HG02970 (cell line): ENCODE data around the gene SPINT3.

Experiments
- ATAC-seq: cut with Tn5 transposase; IDR thresholded peaks from one replicate; pipeline ENCODE4 v1.9.1; 2021; ENCODE audit warnings: mild to moderate bottlenecking, moderate library complexity, moderate number of reproducible peaks; ENCODE audit not compliant: unreplicated experiment, low FRiP score

Gene SPINT3

DNA sequence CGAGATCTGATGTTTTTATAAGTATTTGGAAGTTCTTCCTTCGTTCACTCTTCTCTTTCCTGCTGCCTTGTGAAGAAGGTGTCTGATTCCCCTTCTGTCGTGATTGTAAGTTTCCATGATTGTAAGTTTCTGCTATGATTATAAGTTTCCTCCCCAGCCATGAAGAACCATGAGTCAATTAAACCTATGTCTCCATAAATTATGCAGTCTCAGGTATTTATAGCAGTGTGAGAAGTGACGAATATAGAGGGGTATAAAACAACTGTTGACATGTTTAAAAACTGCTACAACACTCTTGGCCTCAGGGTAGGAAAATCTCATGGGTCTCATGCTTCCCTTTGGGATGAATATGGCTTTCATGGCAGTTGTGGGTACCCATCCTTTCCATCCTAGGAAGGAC lies 51.7 kb downstream of the SPINT3 start:
- no peak for ATAC-seq

DNA sequence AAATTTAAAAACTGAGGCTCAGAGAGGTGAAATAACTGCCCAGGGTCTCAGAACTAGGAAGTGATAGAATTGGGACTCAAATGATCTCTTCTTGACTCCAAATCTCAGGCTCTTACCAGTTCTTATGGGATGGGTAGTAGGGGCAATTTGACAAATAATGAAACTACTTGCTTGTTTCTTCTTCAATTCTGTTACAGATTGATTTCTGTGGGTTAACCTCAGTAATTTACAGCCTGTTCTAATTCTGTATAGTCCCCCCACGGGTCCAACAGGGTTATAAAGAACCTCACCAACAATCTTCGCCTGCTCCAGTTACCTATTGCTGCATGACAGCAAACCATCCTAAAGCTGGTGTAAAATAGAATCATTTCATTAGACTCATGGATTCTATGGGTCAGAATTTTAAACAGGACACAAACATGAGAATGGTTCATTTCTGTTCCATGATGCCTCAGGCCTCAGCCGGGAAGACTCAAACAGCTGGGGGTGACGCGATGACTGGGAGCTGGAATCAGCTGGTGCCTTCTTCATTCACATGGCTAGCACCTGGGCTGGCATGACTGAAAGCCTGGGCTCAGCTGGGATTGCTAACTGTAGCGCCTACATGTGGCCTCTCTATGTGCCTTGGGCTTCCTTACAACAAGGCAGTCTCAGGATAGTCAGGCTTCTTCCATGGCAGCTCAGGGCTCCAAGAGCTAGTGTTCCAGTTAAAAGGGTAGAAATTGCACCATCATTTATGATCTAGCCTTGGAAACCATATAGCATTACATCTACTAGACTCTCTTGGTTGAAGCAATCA lies 52.5 kb downstream of the SPINT3 start:
- no peak for ATAC-seq
